Hepatocyte (in vitro differentiated cells): Measurements from ENCODE around the gene CDYL. TPM values are rescaled to one million over a fixed set of nuclear protein-coding genes. Genes with fewer than 3 reads are reported as not detected.

Experiments used
- DNase-seq: peaks from one replicate; pipeline ENCODE4 v3.0.0-alpha.2; 2016; ENCODE audit warnings: low spot score
- H2AFZ ChIP-seq: fragments of 200-600 bp; sonication (generic); 2 replicates; pipeline ENCODE4 v1.6.0; 2016; ENCODE audit warnings: antibody characterized with exemption, mild to moderate bottlenecking
- H3K27ac ChIP-seq: fragments of 200-600 bp; sonication (generic); 2 replicates; pipeline ENCODE4 v1.5.1; 2016; ENCODE audit warnings: mild to moderate bottlenecking
- H3K27me3 ChIP-seq: fragments of 200-600 bp; sonication (generic); 2 replicates; pipeline ENCODE4 v1.6.1; 2016
- H3K36me3 ChIP-seq: fragments of 200-600 bp; sonication (generic); replicated peaks from 2 replicates; pipeline ENCODE4 v1.5.1; 2016; ENCODE audit warnings: low read depth; ENCODE audit not compliant: insufficient read depth
- H3K4me1 ChIP-seq: fragments of 200-600 bp; sonication (generic); 2 replicates; pipeline ENCODE4 v1.5.1; 2016; ENCODE audit warnings: mild to moderate bottlenecking, moderate library complexity; ENCODE audit not compliant: insufficient read depth
- H3K4me2 ChIP-seq: fragments of 200-600 bp; sonication (generic); 2 replicates; pipeline ENCODE4 v1.6.0; 2016
- H3K4me3 ChIP-seq: fragments of 200-600 bp; sonication (generic); 2 replicates; pipeline ENCODE4 v1.5.1; 2016; ENCODE audit warnings: mild to moderate bottlenecking
- H3K79me2 ChIP-seq: fragments of 200-600 bp; sonication (generic); 2 replicates; pipeline ENCODE4 v1.6.0; 2017; ENCODE audit warnings: mild to moderate bottlenecking
- H3K9me2 ChIP-seq: fragments of 200-600 bp; sonication (generic); replicated peaks from 2 replicates; pipeline ENCODE4 v1.6.0; 2017; ENCODE audit warnings: mild to moderate bottlenecking; ENCODE audit not compliant: insufficient read depth
- H3K9me3 ChIP-seq: fragments of 200-600 bp; sonication (generic); 2 replicates; pipeline ENCODE4 v1.5.1; 2016; ENCODE audit warnings: low read depth, mild to moderate bottlenecking
- H4K20me1 ChIP-seq: fragments of 200-600 bp; sonication (generic); 2 replicates; pipeline ENCODE4 v1.6.0; 2016; ENCODE audit warnings: mild to moderate bottlenecking; ENCODE audit not compliant: insufficient read depth, poor library complexity, severe bottlenecking
- CTCF ChIP-seq: fragments of 200-600 bp; sonication (generic); IDR thresholded peaks from 2 replicates; pipeline ENCODE4 v1.5.1; 2016; ENCODE audit warnings: antibody characterized with exemption, mild to moderate bottlenecking; ENCODE audit not compliant: poor library complexity
- EZH2 ChIP-seq: fragments of 200-600 bp; sonication (generic); IDR thresholded peaks from 2 replicates; pipeline ENCODE4 v1.6.1; 2016; ENCODE audit warnings: antibody characterized with exemption, mild to moderate bottlenecking, borderline replicate concordance
- EZH2phosphoT487 ChIP-seq: fragments of 200-600 bp; sonication (generic); IDR thresholded peaks from one replicate; pipeline ENCODE4 v1.6.1; 2018; ENCODE audit warnings: antibody characterized with exemption, mild to moderate bottlenecking, low read depth, moderate library complexity; ENCODE audit not compliant: unreplicated experiment, severe bottlenecking
- WGBS: methylation state at CpG from one replicate; pipeline ENCODE4 v1.1.6; 2016; ENCODE audit warnings: low lambda C conversion rate; ENCODE audit errors: missing lambda C conversion rate; 5-methylcytosine and 5-hydroxymethylcytosine counted together
- polyA plus RNA-seq: library from polyadenylated mRNA; unstranded; fragments of >200 nt; fragmentation: Nextera tagmentation; extraction: Ambion mirVana; gene quantifications from 2 replicates; pipeline ENCODE4 v1.2.1, GENCODE V29; 2016
- total RNA-seq: library from RNA; depleted of rRNA; stranded (reverse); fragments of >200 nt; gene quantifications from 2 replicates; pipeline ENCODE4 v1.2.3, GENCODE V29; 2014

The CDYL gene
- total and polyA plus RNA-seq, 2 experiments from 2014 or later: 25.3 to 30.4 TPM

GRCh38 chr6:4932228-4932903 is 156.2 kb downstream of the CDYL start:
- no peaks in the 10 kb centered on the region for H3K36me3 ChIP-seq
- peak overlapping the region; percentile 90 for H3K27ac ChIP-seq
- no peak for DNase-seq
- H3K9me3 ChIP-seq: no peaks in the 10 kb centered on the region
- H3K79me2 ChIP-seq: peaks cover 85% of the 10 kb centered on the region
- no peak overlapping the region for H2AFZ ChIP-seq
- H4K20me1 ChIP-seq: peaks cover 3% of the 10 kb centered on the region
- no peaks in the 10 kb centered on the region for H3K9me2 ChIP-seq
- H3K4me3 ChIP-seq: no peak overlapping the region
- TF ChIP-seq EZH2phosphoT487: no peak
- TF ChIP-seq CTCF: no peak
- TF ChIP-seq EZH2: no peak
- H3K4me1 ChIP-seq: peaks cover 22% of the 10 kb centered on the region
- 92% methylated on average over 8 of the region's 8 CpGs for WGBS
- no peaks in the 10 kb centered on the region for H3K27me3 ChIP-seq
- no peak overlapping the region for H3K4me2 ChIP-seq

GRCh38 chr6:4935486-4935885 is 159.3 kb downstream of the CDYL start:
- H3K9me3 ChIP-seq: no peaks in the 10 kb centered on the region
- no peak overlapping the region for H3K4me2 ChIP-seq
- no peaks in the 10 kb centered on the region for H3K27me3 ChIP-seq
- no peak for DNase-seq
- TF ChIP-seq EZH2phosphoT487 (no peak), CTCF (no peak), EZH2 (no peak)
- H3K9me2 ChIP-seq: no peaks in the 10 kb centered on the region
- 95% methylated on average over 10 of the region's 10 CpGs for WGBS
- no peaks in the 10 kb centered on the region for H3K36me3 ChIP-seq
- H3K4me3 ChIP-seq: no peak overlapping the region
- H3K27ac ChIP-seq: no peak overlapping the region
- H2AFZ ChIP-seq: no peak overlapping the region
- peaks cover 19% of the 10 kb centered on the region for H3K4me1 ChIP-seq
- no peaks in the 10 kb centered on the region for H4K20me1 ChIP-seq
- peaks cover 71% of the 10 kb centered on the region for H3K79me2 ChIP-seq

- peak overlapping the region; percentile 17 for H3K27ac ChIP-seq
- no peaks in the 10 kb centered on the region for H3K36me3 ChIP-seq
- H3K4me1 ChIP-seq: peaks cover 16% of the 10 kb centered on the region
- H2AFZ ChIP-seq: no peak overlapping the region
- H3K79me2 ChIP-seq: peaks cover 65% of the 10 kb centered on the region
- DNase-seq: no peak
- no peak overlapping the region for H3K4me2 ChIP-seq
- WGBS: 74% methylated on average over 13 of the region's 13 CpGs
- no peak for TF ChIP-seq EZH2
- no peak for TF ChIP-seq CTCF
- TF ChIP-seq EZH2phosphoT487: no peak
- H4K20me1 ChIP-seq: no peaks in the 10 kb centered on the region
- H3K9me2 ChIP-seq: no peaks in the 10 kb centered on the region
- H3K27me3 ChIP-seq: no peaks in the 10 kb centered on the region
- no peak overlapping the region for H3K4me3 ChIP-seq
- no peaks in the 10 kb centered on the region for H3K9me3 ChIP-seq
Measured at GRCh38 chr6:4935975-4936680, 159.9 kb downstream of the CDYL start.
